ENCODE measurements around the gene CNTRL. TPM values are rescaled to one million over a fixed set of nuclear protein-coding genes. Genes with fewer than 3 reads are reported as not detected.

The CNTRL gene
- total and polyA plus RNA-seq, 10 donors: 15.8 to 63.0 (median 48.9) TPM

- peak overlapping the region; percentile 13 to 97 (median 38) for H3K4me3 ChIP-seq
Measured at GRCh38 chr9:121071756-121072421, 2.9 kb upstream of the CNTRL start.

GRCh38 chr9:121073038-121073437, 1.7 kb upstream of the CNTRL start:
- H3K36me3 ChIP-seq: no peaks in the 10 kb centered on the region
- H3K27me3 ChIP-seq (replicated peaks in 1 of 7): no peaks in the 10 kb centered on the region
- DNase-seq: no peak
- peak overlapping the region in 2 of 8 donors; percentile 94 to 97 for H3K4me3 ChIP-seq
- H3K9me3 ChIP-seq: peaks cover 0 to 7% (median 1%) of the 10 kb centered on the region in 8 donors
- TF ChIP-seq POLR2A (IDR thresholded peaks at IDR 0.05) (no peak), POLR2AphosphoS5 (IDR thresholded peaks at IDR 0.05) (peak in 1 of 3 donors; percentile 32), CTCF (IDR thresholded peaks at IDR 0.05 in 8 of 11, conservative IDR thresholded peaks at IDR 0.05 in 3 of 11) (no peak)
- peaks cover 21 to 69% (median 44%) of the 10 kb centered on the region in 6 donors for H3K4me1 ChIP-seq
- intact Hi-C loops (cut with DNase I; ENCODE audit: low total_unique reads): no loop called here
- 36 to 56% (median 45%) methylated on average over 4 of the region's 4 CpGs for WGBS, 5 donors
- H3K27ac ChIP-seq: peak overlapping the region in 6 of 8 donors; percentile 23 to 94 (median 90)

More at GRCh38 chr9:121071756-121072421, 2.9 kb upstream of the CNTRL start:
- no peaks in the 10 kb centered on the region for H3K36me3 ChIP-seq
- no peak for DNase-seq
- WGBS, 5 donors: 14 to 22% (median 17%) methylated on average over 16 of the region's 16 CpGs
- H3K27me3 ChIP-seq (replicated peaks in 1 of 7): no peaks in the 10 kb centered on the region
- TF ChIP-seq CTCF (IDR thresholded peaks at IDR 0.05 in 8 of 11, conservative IDR thresholded peaks at IDR 0.05 in 3 of 11) (peak in 6 of 11 experiments; percentile 14 to 17 (median 16)), POLR2AphosphoS5 (IDR thresholded peaks at IDR 0.05) (no peak), POLR2A (IDR thresholded peaks at IDR 0.05) (peak in 1 of 3 donors; percentile 22)
- H3K9me3 ChIP-seq: peaks cover 0 to 11% (median 3%) of the 10 kb centered on the region in 8 donors
- H3K27ac ChIP-seq: peak overlapping the region; percentile 66 to 94 (median 88)
- intact Hi-C loops (cut with DNase I; ENCODE audit: low total_unique reads): no loop called here
- peaks cover 21 to 58% (median 42%) of the 10 kb centered on the region in 6 donors for H3K4me1 ChIP-seq

GRCh38 chr9:121075251-121076036, 689 bp downstream of the CNTRL start:
- Histone ChIP-seq H3K36me3 (peaks cover 0 to 8% (median 1%) of the 10 kb centered on the region in 6 donors), H3K27ac (peak overlapping the region; percentile 85 to 94 (median 89)), H3K4me1 (peaks cover 21 to 86% (median 44%) of the 10 kb centered on the region in 6 donors), H3K27me3 (replicated peaks in 1 of 7) (no peaks in the 10 kb centered on the region), H3K9me3 (no peaks in the 10 kb centered on the region), H3K4me3 (peak overlapping the region; percentile 75 to 100 (median 97))
- intact Hi-C loops (cut with DNase I; ENCODE audit: low total_unique reads): no loop called here
- 5% methylated on average over 19 of the region's 19 CpGs for WGBS, 5 donors
- TF ChIP-seq CTCF (IDR thresholded peaks at IDR 0.05 in 8 of 11, conservative IDR thresholded peaks at IDR 0.05 in 3 of 11) (peak in 2 of 11 experiments; percentile 20 to 25), POLR2AphosphoS5 (IDR thresholded peaks at IDR 0.05) (no peak), POLR2A (IDR thresholded peaks at IDR 0.05) (no peak)
- no peak for DNase-seq

GRCh38 chr9:121082075-121082474, 7.3 kb downstream of the CNTRL start:
- H3K27ac ChIP-seq: no peak overlapping the region
- intact Hi-C loops (cut with DNase I; ENCODE audit: low total_unique reads): no loop called here
- H3K27me3 ChIP-seq (replicated peaks in 1 of 7): no peaks in the 10 kb centered on the region
- 34 to 77% (median 67%) methylated on average over 1 of the region's 1 CpG for WGBS, 5 donors
- no peak for TF ChIP-seq POLR2AphosphoS5 (IDR thresholded peaks at IDR 0.05)
- no peak for TF ChIP-seq POLR2A (IDR thresholded peaks at IDR 0.05)
- no peak for TF ChIP-seq CTCF (IDR thresholded peaks at IDR 0.05 in 8 of 11, conservative IDR thresholded peaks at IDR 0.05 in 3 of 11)
- DNase-seq: no peak
- H3K9me3 ChIP-seq: no peaks in the 10 kb centered on the region
- no peak overlapping the region for H3K4me3 ChIP-seq
- peaks cover 0 to 41% (median under 1%) of the 10 kb centered on the region in 6 donors for H3K4me1 ChIP-seq
- peaks cover 0 to 73% (median 20%) of the 10 kb centered on the region in 6 donors for H3K36me3 ChIP-seq
